Stimulated activated CD4-positive, alpha-beta T cell treated with anti-CD3 and anti-CD28 coated beads, Interleukin-4, amount 100 ng/mL, for 4 hours (primary cell): Measurements from ENCODE around the gene TNFRSF4.

Experiments
- DNase-seq, 2 experiments: peaks; one replicate each; pipeline ENCODE4 v3.0.0-alpha.2; 2020

Gene TNFRSF4

GRCh38 chr1:1167841-1168450 is 46.0 kb downstream of the TNFRSF4 start:
- no peak for DNase-seq

- no peak for DNase-seq
Observed at GRCh38 chr1:1167398-1167821, 46.5 kb downstream of the TNFRSF4 start.

GRCh38 chr1:1166642-1167397 is 47.1 kb downstream of the TNFRSF4 start:
- no peak for DNase-seq

GRCh38 chr1:1165900-1166421 is 48.0 kb downstream of the TNFRSF4 start:
- DNase-seq, result no peak

- DNase-seq, result no peak
Observed at GRCh38 chr1:1165485-1165884, 48.5 kb downstream of the TNFRSF4 start.

- no peak for DNase-seq
Observed at GRCh38 chr1:1164701-1165451, 49.1 kb downstream of the TNFRSF4 start.

- no peak for DNase-seq
Observed at GRCh38 chr1:1164361-1164700, 49.6 kb downstream of the TNFRSF4 start.

- DNase-seq, result no peak
Observed at GRCh38 chr1:1163538-1164070, 50.3 kb downstream of the TNFRSF4 start.

GRCh38 chr1:1162597-1163537 is 51.1 kb downstream of the TNFRSF4 start:
- no peak for DNase-seq

GRCh38 chr1:1161683-1162079 is 52.3 kb downstream of the TNFRSF4 start:
- no peak for DNase-seq
